SK-N-SH treated with all-trans-retinoic acid at 6 μM for 48 hours (cell line): ENCODE results near the gene MRPS23.

Experiments
- ATAC-seq: fragments of 200-7000 bp; cut with Tn5 transposase; 3 replicates; pipeline ENCODE4 v1.9.1; 2020; ENCODE audit warnings: mild to moderate bottlenecking, moderate library complexity
- ARNTL ChIP-seq: fragments of 450-650 bp; formaldehyde crosslinking; IDR thresholded peaks from 2 replicates; pipeline ENCODE4 v1.5.0; 2020; ENCODE audit warnings: low read depth, mild to moderate bottlenecking, moderate library complexity, borderline replicate concordance
- BACH2 ChIP-seq: fragments of 250-450 bp; sonication (Bioruptor Pico); IDR thresholded peaks from 2 replicates; pipeline ENCODE4 v1.9.0; 2021; ENCODE audit warnings: mild to moderate bottlenecking, borderline replicate concordance
- CSDC2 ChIP-seq: fragments of 250-450 bp; sonication (Bioruptor Pico); IDR thresholded peaks from 2 replicates; pipeline ENCODE4 v1.5.0; 2020; ENCODE audit warnings: mild to moderate bottlenecking, moderate library complexity
- ESRRG ChIP-seq: fragments of 250-450 bp; sonication (Bioruptor Pico); IDR thresholded peaks from 2 replicates; pipeline ENCODE4 v1.6.1; 2021; ENCODE audit warnings: mild to moderate bottlenecking
- GLIS3 ChIP-seq: fragments of 250-450 bp; sonication (Bioruptor Pico); IDR thresholded peaks from 2 replicates; pipeline ENCODE4 v1.5.0; 2020; ENCODE audit warnings: mild to moderate bottlenecking, moderate library complexity
- ISL1 ChIP-seq: fragments of 250-450 bp; sonication (Bioruptor Pico); IDR thresholded peaks from 2 replicates; pipeline ENCODE4 v2.1.2; 2022; ENCODE audit warnings: mild to moderate bottlenecking, moderate library complexity
- OSR1 ChIP-seq: fragments of 250-450 bp; sonication (Bioruptor Pico); IDR thresholded peaks from 2 replicates; pipeline ENCODE4 v1.8.0; 2022; ENCODE audit warnings: moderate library complexity, mild to moderate bottlenecking, inconsistent platforms
- PPARA ChIP-seq: fragments of 250-450 bp; sonication (Bioruptor Pico); IDR thresholded peaks from 2 replicates; pipeline ENCODE4 v1.5.0; 2020; ENCODE audit warnings: mild to moderate bottlenecking, borderline replicate concordance
- RARB ChIP-seq: fragments of 250-450 bp; sonication (Bioruptor Pico); IDR thresholded peaks from 2 replicates; pipeline ENCODE4 v1.8.0; 2021; ENCODE audit warnings: mild to moderate bottlenecking, moderate library complexity
- SNAI2 ChIP-seq: fragments of 250-450 bp; sonication (Bioruptor Pico); IDR thresholded peaks from 2 replicates; pipeline ENCODE4 v1.5.0; 2020; ENCODE audit warnings: mild to moderate bottlenecking, moderate library complexity
- TOX ChIP-seq: fragments of 250-450 bp; sonication (Bioruptor Pico); IDR thresholded peaks from 2 replicates; pipeline ENCODE4 v1.8.0; 2021; ENCODE audit warnings: mild to moderate bottlenecking, moderate library complexity, borderline replicate concordance
- ZC3H10 ChIP-seq: fragments of 250-450 bp; sonication (Bioruptor Pico); IDR thresholded peaks from 2 replicates; pipeline ENCODE4 v1.5.1; 2021; ENCODE audit warnings: mild to moderate bottlenecking, moderate library complexity
- ZFP3 ChIP-seq: fragments of 250-450 bp; sonication (Bioruptor Pico); IDR thresholded peaks from 2 replicates; pipeline ENCODE4 v1.5.0; 2020; ENCODE audit warnings: mild to moderate bottlenecking, moderate library complexity
- ZFP30 ChIP-seq: fragments of 450-650 bp; formaldehyde crosslinking; IDR thresholded peaks from 2 replicates; pipeline ENCODE4 v1.5.0; 2022; ENCODE audit warnings: mild to moderate bottlenecking, moderate library complexity
- ZNF565 ChIP-seq: fragments of 450-650 bp; formaldehyde crosslinking; conservative IDR thresholded peaks from 2 replicates; pipeline ENCODE4 v1.5.0; 2020; ENCODE audit warnings: low read depth, mild to moderate bottlenecking, moderate library complexity
- ZNF70 ChIP-seq: fragments of 450-650 bp; formaldehyde crosslinking; IDR thresholded peaks from 2 replicates; pipeline ENCODE4 v1.5.0; 2020; ENCODE audit warnings: mild to moderate bottlenecking, moderate library complexity
- ZNF8 ChIP-seq: fragments of 450-650 bp; formaldehyde crosslinking; IDR thresholded peaks from 2 replicates; pipeline ENCODE4 v1.5.0; 2020; ENCODE audit warnings: mild to moderate bottlenecking, moderate library complexity
- TF ChIP-seq, protein P1 (sequence below): fragments of 250-450 bp; sonication (Bioruptor Pico); IDR thresholded peaks from 2 replicates; pipeline ENCODE4 v1.8.0; 2020; ENCODE audit warnings: mild to moderate bottlenecking, moderate library complexity, borderline replicate concordance
- TF ChIP-seq, protein P2 (sequence below): fragments of 250-450 bp; sonication (Bioruptor Pico); IDR thresholded peaks from 2 replicates; pipeline ENCODE4 v1.5.0; 2020; ENCODE audit warnings: mild to moderate bottlenecking, moderate library complexity
- TF ChIP-seq, protein P3 (sequence below): fragments of 250-450 bp; sonication (Bioruptor Pico); IDR thresholded peaks from 2 replicates; pipeline ENCODE4 v1.5.1; 2020; ENCODE audit warnings: low read depth, mild to moderate bottlenecking, moderate library complexity
- TF ChIP-seq, protein P4 (sequence below): fragments of 250-450 bp; sonication (Bioruptor Pico); IDR thresholded peaks from 2 replicates; pipeline ENCODE4 v1.5.1; 2021; ENCODE audit warnings: mild to moderate bottlenecking, moderate library complexity
- TF ChIP-seq, protein P5 (sequence below): fragments of 250-450 bp; sonication (Bioruptor Pico); IDR thresholded peaks from 2 replicates; pipeline ENCODE4 v1.8.0; 2021; ENCODE audit warnings: low read depth, mild to moderate bottlenecking, moderate library complexity, borderline replicate concordance

The MRPS23 gene

DNA sequence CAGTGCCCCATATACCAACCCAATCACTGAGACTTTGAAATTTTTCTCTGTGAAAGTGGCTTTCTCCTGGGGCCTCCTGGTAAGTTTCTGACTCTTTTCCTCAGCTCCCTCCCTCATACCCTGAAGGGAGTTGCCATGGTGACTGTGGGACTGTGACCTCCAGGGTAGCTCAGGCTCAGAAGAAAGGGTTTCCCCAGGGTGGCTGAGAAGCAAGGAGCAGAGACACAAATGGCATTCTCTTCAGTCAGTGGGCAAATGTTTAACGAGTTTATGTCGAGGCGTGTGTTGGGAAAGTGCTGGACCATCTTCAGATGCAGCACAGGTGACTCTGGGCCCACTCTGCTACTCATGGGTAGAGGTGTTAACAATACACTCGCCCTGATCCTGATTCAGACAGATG is 46.8 kb downstream of the MRPS23 start (continued):
- TF ChIP-seq, protein P1, sequence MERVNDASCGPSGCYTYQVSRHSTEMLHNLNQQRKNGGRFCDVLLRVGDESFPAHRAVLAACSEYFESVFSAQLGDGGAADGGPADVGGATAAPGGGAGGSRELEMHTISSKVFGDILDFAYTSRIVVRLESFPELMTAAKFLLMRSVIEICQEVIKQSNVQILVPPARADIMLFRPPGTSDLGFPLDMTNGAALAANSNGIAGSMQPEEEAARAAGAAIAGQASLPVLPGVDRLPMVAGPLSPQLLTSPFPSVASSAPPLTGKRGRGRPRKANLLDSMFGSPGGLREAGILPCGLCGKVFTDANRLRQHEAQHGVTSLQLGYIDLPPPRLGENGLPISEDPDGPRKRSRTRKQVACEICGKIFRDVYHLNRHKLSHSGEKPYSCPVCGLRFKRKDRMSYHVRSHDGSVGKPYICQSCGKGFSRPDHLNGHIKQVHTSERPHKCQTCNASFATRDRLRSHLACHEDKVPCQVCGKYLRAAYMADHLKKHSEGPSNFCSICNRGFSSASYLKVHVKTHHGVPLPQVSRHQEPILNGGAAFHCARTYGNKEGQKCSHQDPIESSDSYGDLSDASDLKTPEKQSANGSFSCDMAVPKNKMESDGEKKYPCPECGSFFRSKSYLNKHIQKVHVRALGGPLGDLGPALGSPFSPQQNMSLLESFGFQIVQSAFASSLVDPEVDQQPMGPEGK (CRISPR knock-in tag), result no peak
- TF ChIP-seq ZNF70 (CRISPR knock-in tag), result no peak
- TF ChIP-seq ISL1 (CRISPR knock-in tag), result no peak
- TF ChIP-seq BACH2, result no peak
- no peak for TF ChIP-seq ZFP3 (CRISPR knock-in tag)

DNA sequence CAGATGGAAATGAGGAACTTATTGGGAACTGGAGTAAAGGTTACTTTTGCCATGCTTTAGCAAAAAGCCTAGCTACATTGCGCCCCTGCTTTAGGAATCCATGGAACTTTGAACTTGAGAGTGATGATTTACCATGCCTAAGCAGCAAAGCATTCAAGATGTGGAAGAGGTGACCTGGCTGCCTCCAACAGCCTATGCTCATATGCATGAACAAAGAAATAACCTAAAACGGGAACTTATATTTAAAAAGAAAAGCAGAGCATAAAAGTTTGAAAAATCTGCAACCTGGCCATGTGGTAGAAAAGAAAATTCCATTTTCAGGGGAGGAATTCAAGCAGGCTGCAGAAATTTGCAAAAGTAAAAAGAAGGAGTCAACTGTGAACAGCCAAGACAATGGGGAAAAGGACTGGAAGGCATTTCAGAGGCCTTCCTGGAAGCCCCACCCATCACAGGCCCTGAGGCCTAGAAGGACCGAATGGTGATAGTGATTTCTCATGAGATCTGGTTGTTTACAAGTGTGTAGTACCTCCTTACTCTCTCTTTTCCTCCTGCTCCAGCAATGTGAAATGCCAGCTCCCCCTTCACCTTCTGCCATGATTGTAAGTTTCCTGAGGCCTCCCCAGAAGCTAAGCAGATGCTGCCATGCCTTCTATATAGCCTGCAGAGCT is 48.7 kb downstream of the MRPS23 start:
- TF ChIP-seq TOX (CRISPR knock-in tag) (no peak), ARNTL (no peak), ZFP30 (no peak), ZNF8 (CRISPR knock-in tag) (no peak), SNAI2 (CRISPR knock-in tag) (no peak), ZNF565 (no peak), ZC3H10 (CRISPR knock-in tag) (no peak), OSR1 (CRISPR knock-in tag) (no peak), RARB (CRISPR knock-in tag) (no peak), ISL1 (CRISPR knock-in tag) (no peak), ZNF70 (CRISPR knock-in tag) (no peak), ZFP3 (CRISPR knock-in tag) (no peak)
- TF ChIP-seq, protein P2, sequence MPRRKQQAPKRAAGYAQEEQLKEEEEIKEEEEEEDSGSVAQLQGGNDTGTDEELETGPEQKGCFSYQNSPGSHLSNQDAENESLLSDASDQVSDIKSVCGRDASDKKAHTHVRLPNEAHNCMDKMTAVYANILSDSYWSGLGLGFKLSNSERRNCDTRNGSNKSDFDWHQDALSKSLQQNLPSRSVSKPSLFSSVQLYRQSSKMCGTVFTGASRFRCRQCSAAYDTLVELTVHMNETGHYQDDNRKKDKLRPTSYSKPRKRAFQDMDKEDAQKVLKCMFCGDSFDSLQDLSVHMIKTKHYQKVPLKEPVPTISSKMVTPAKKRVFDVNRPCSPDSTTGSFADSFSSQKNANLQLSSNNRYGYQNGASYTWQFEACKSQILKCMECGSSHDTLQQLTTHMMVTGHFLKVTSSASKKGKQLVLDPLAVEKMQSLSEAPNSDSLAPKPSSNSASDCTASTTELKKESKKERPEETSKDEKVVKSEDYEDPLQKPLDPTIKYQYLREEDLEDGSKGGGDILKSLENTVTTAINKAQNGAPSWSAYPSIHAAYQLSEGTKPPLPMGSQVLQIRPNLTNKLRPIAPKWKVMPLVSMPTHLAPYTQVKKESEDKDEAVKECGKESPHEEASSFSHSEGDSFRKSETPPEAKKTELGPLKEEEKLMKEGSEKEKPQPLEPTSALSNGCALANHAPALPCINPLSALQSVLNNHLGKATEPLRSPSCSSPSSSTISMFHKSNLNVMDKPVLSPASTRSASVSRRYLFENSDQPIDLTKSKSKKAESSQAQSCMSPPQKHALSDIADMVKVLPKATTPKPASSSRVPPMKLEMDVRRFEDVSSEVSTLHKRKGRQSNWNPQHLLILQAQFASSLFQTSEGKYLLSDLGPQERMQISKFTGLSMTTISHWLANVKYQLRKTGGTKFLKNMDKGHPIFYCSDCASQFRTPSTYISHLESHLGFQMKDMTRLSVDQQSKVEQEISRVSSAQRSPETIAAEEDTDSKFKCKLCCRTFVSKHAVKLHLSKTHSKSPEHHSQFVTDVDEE (CRISPR knock-in tag), result no peak
- TF ChIP-seq, protein P3, sequence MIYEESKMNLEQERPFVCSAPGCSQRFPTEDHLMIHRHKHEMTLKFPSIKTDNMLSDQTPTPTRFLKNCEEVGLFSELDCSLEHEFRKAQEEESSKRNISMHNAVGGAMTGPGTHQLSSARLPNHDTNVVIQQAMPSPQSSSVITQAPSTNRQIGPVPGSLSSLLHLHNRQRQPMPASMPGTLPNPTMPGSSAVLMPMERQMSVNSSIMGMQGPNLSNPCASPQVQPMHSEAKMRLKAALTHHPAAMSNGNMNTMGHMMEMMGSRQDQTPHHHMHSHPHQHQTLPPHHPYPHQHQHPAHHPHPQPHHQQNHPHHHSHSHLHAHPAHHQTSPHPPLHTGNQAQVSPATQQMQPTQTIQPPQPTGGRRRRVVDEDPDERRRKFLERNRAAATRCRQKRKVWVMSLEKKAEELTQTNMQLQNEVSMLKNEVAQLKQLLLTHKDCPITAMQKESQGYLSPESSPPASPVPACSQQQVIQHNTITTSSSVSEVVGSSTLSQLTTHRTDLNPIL (CRISPR knock-in tag), result no peak
- TF ChIP-seq, protein P4, sequence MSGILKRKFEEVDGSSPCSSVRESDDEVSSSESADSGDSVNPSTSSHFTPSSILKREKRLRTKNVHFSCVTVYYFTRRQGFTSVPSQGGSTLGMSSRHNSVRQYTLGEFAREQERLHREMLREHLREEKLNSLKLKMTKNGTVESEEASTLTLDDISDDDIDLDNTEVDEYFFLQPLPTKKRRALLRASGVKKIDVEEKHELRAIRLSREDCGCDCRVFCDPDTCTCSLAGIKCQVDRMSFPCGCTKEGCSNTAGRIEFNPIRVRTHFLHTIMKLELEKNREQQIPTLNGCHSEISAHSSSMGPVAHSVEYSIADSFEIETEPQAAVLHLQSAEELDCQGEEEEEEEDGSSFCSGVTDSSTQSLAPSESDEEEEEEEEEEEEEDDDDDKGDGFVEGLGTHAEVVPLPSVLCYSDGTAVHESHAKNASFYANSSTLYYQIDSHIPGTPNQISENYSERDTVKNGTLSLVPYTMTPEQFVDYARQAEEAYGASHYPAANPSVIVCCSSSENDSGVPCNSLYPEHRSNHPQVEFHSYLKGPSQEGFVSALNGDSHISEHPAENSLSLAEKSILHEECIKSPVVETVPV (CRISPR knock-in tag), result no peak
- no peak for ATAC-seq

DNA sequence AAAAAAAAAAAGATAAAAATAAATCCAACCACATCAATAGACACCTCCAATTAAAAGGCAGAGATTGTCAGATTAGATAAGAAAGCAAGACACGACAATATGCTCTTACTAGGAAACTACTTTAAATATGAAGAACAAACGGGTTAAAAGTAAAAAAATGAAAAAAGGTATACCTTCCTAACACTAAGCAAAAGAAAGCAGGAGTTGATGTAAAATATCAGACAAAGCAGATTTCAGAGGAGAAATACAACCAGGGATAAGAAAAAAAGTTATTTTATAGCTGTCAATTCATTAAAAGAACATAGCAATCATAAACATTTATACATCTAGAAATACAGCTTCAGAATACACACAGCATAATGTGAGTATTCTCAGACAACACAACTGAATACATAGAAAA is 55.0 kb downstream of the MRPS23 start:
- no peak for ATAC-seq
- TF ChIP-seq ZNF70 (CRISPR knock-in tag), result no peak
- TF ChIP-seq GLIS3 (CRISPR knock-in tag), result no peak
- TF ChIP-seq, protein P4 (CRISPR knock-in tag), result no peak
- no peak for TF ChIP-seq SNAI2 (CRISPR knock-in tag)
- TF ChIP-seq, protein P2 (CRISPR knock-in tag), result no peak
- TF ChIP-seq, protein P3 (CRISPR knock-in tag), result no peak
- TF ChIP-seq ZNF8 (CRISPR knock-in tag), result no peak
- TF ChIP-seq ZFP30, result no peak
- TF ChIP-seq ZNF565, result no peak
- TF ChIP-seq BACH2, result no peak
- TF ChIP-seq ESRRG (CRISPR knock-in tag), result no peak
- TF ChIP-seq RARB (CRISPR knock-in tag), result no peak
- TF ChIP-seq, protein P5, sequence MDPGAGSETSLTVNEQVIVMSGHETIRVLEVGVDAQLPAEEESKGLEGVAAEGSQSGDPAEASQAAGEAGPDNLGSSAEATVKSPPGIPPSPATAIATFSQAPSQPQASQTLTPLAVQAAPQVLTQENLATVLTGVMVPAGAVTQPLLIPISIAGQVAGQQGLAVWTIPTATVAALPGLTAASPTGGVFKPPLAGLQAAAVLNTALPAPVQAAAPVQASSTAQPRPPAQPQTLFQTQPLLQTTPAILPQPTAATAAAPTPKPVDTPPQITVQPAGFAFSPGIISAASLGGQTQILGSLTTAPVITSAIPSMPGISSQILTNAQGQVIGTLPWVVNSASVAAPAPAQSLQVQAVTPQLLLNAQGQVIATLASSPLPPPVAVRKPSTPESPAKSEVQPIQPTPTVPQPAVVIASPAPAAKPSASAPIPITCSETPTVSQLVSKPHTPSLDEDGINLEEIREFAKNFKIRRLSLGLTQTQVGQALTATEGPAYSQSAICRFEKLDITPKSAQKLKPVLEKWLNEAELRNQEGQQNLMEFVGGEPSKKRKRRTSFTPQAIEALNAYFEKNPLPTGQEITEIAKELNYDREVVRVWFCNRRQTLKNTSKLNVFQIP (CRISPR knock-in tag), result no peak
- TF ChIP-seq CSDC2 (CRISPR knock-in tag), result no peak
- no peak for TF ChIP-seq ISL1 (CRISPR knock-in tag)
- TF ChIP-seq ZFP3 (CRISPR knock-in tag), result no peak
- no peak for TF ChIP-seq PPARA (CRISPR knock-in tag)
